SHP77 treated with DMSO at 0.1 percent for 48 hours (cell line): ENCODE measurements around the gene SHFL.

Experiments used
- DNase-seq: peaks from one replicate; lab custom pipeline; 2025; lab: John Stamatoyannopoulos, UW

SHFL gene

GRCh38 chr19:10134040-10134439 lies 47.9 kb downstream of the SHFL start:
- DNase-seq: no peak

- no peak for DNase-seq
These were observed 49.6 kb downstream of the SHFL start for GRCh38 chr19:10135551-10136334.

GRCh38 chr19:10136936-10137335 lies 50.8 kb downstream of the SHFL start:
- no peak for DNase-seq

GRCh38 chr19:10137751-10138682 lies 51.9 kb downstream of the SHFL start:
- no peak for DNase-seq

- DNase-seq: no peak
These were observed 53.0 kb downstream of the SHFL start for GRCh38 chr19:10138879-10139795.

- DNase-seq: no peak
These were observed 53.8 kb downstream of the SHFL start for GRCh38 chr19:10139952-10140351.

- no peak for DNase-seq
These were observed 55.4 kb downstream of the SHFL start for GRCh38 chr19:10141479-10141878.

GRCh38 chr19:10141973-10142372 lies 55.9 kb downstream of the SHFL start:
- DNase-seq: no peak
